Vagina (tissue), 2 donors: Measurements from ENCODE around the gene ATG9B. TPM values are rescaled to one million over a fixed set of nuclear protein-coding genes. Genes with fewer than 3 reads are reported as not detected.
A peak's percentile ranks its signal among the peaks of the same experiment; 100 is the strongest.

Experiments used
- DNase-seq, 2 donors: peaks; one replicate each; pipeline ENCODE4 v3.0.0-alpha.2; 2017; ENCODE audit errors: extremely low spot score in 2 of 2
- H3K27ac ChIP-seq: fragments of 200-600 bp; sonication (generic); one replicate; pipeline ENCODE4 v1.5.1; 2019
- H3K27me3 ChIP-seq: fragments of 200-600 bp; sonication (generic); one replicate; pipeline ENCODE4 v1.5.1; 2019
- H3K36me3 ChIP-seq, 2 donors: fragments of 200-600 bp; sonication (generic); one replicate each; pipeline ENCODE4 v1.5.1; 2017 to 2019
- H3K4me1 ChIP-seq: fragments of 200-600 bp; sonication (generic); one replicate; pipeline ENCODE4 v1.5.1; 2019
- H3K4me3 ChIP-seq, 2 donors: fragments of 200-600 bp; sonication (generic); 1 replicate in 1 of 2; 2 replicates in 1 of 2; pipeline ENCODE4 v1.5.1; 2016 to 2019
- H3K9me3 ChIP-seq: fragments of 200-600 bp; sonication (generic); one replicate; pipeline ENCODE4 v1.5.1; 2019
- POLR2A ChIP-seq, 2 donors: fragments of 450-650 bp; IDR thresholded peaks; one replicate each; pipeline ENCODE4 v1.6.1; 2017; ENCODE audit warnings: antibody characterized with exemption in 2 of 2, mild to moderate bottlenecking in 2 of 2, moderate library complexity in 2 of 2
- POLR2AphosphoS5 ChIP-seq, 2 donors: sonication (generic); formaldehyde crosslinking; IDR thresholded peaks; one replicate each; pipeline ENCODE4 v1.9.0; 2017; ENCODE audit warnings: antibody characterized with exemption in 2 of 2, mild to moderate bottlenecking in 2 of 2, low read depth in 1 of 2; ENCODE audit not compliant: insufficient read depth in 1 of 2
- intact Hi-C: fragments of 100-400 bp; cut with DNase I; formaldehyde crosslinking; loops from one replicate; pipeline ENCODE4 v1.15.1; 2023
- total RNA-seq: library from RNA; depleted of rRNA; stranded (reverse); fragments of >200 nt; gene quantifications from one replicate; pipeline ENCODE4 v1.2.3, GENCODE V29; 2016
- TF ChIP-seq, protein P1 (sequence below), 3 experiments: fragments of 450-650 bp in 2 of 3; fragments of 200-600 bp in 1 of 3; sonication (generic) in 1 of 3; IDR thresholded peaks; one replicate each; pipeline ENCODE4 v1.5.1; 2017 to 2019; ENCODE audit warnings: antibody characterized with exemption in 3 of 3, mild to moderate bottlenecking in 2 of 3, moderate library complexity in 2 of 3

The ATG9B gene
- total RNA-seq, 1 donor from 2014 or later: 34.1 TPM

DNA sequence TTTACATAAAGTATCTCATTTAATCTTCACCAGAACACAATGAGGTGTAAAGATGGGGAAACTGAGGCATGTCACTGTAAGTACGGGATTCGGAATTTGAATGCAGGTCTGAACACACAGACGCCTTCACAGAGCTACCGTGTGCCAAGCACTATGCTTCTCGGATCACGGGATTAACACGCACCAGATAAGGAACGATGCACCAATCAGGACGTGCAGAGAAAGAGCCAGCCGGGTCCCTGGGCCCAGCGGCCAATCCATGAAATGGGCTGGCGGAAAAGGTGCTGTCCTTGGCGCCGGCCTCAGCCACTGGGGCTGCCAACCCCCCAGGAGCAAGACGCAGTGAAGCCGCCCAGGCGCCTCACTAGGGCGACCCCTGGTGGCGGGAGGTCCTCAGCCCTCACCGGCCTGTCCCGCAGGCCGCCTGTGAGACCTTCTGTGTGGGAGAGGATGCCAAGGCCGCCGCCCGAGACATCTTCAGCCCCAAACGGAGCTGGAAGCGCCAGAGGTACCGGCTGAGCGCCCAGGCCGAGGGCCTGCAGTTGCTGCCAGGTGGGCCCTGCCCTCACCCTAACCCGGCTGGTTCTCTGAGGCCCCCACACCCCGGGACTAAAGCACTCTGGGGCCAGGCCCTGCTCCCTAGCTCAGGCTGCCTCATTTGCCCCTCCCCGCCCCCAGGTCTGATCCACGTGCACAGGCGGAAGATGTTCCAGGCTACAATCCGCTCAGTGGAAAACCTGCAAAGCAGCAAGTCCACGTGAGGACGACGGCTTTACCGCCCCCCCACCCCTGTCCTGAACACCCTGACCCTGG is 15.6 kb downstream of the ATG9B start:
- Histone ChIP-seq H3K4me1 (peaks cover 42% of the 10 kb centered on the region), H3K27me3 (no peaks in the 10 kb centered on the region), H3K9me3 (no peaks in the 10 kb centered on the region), H3K4me3 (no peak overlapping the region), H3K27ac (no peak overlapping the region), H3K36me3 (no peaks in the 10 kb centered on the region)
- TF ChIP-seq, protein P1, sequence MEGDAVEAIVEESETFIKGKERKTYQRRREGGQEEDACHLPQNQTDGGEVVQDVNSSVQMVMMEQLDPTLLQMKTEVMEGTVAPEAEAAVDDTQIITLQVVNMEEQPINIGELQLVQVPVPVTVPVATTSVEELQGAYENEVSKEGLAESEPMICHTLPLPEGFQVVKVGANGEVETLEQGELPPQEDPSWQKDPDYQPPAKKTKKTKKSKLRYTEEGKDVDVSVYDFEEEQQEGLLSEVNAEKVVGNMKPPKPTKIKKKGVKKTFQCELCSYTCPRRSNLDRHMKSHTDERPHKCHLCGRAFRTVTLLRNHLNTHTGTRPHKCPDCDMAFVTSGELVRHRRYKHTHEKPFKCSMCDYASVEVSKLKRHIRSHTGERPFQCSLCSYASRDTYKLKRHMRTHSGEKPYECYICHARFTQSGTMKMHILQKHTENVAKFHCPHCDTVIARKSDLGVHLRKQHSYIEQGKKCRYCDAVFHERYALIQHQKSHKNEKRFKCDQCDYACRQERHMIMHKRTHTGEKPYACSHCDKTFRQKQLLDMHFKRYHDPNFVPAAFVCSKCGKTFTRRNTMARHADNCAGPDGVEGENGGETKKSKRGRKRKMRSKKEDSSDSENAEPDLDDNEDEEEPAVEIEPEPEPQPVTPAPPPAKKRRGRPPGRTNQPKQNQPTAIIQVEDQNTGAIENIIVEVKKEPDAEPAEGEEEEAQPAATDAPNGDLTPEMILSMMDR (IDR thresholded peaks at IDR 0.05): peak; percentile 30 to 35 (median 32)
- TF ChIP-seq POLR2AphosphoS5 (IDR thresholded peaks at IDR 0.05; ENCODE audit: insufficient read depth in 1 of 2, low read depth in 1 of 2): peak in 1 of 2 donors; percentile 17
- no peak for TF ChIP-seq POLR2A (IDR thresholded peaks at IDR 0.05)
- no peak for DNase-seq
- intact Hi-C loops: no loop called here

DNA sequence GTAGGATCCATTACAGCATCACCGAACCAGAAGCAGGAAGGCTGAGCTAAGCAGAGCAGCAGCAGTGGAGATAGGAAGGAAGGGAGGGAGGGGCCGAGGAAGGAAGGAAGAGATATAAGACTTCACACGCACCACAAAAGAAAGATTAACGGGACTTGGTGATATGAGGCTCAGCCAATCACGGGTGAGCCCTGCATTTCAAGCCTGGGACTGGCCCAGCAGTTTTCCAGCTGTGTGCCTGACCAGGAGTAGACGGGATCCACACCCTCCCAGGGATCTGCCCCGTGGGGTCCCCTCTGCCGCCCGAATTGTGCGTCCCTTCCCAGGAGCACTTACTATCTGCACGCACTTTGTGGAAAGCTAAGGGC is 16.2 kb downstream of the ATG9B start:
- no peak overlapping the region for H3K27ac ChIP-seq
- H3K4me1 ChIP-seq: peaks cover 36% of the 10 kb centered on the region
- no peak overlapping the region for H3K4me3 ChIP-seq
- no peak for DNase-seq
- H3K9me3 ChIP-seq: no peaks in the 10 kb centered on the region
- no peak for TF ChIP-seq POLR2A (IDR thresholded peaks at IDR 0.05)
- TF ChIP-seq, protein P1 (IDR thresholded peaks at IDR 0.05): no peak
- no peak for TF ChIP-seq POLR2AphosphoS5 (IDR thresholded peaks at IDR 0.05; ENCODE audit: insufficient read depth in 1 of 2, low read depth in 1 of 2)
- H3K27me3 ChIP-seq: no peaks in the 10 kb centered on the region
- intact Hi-C loops: no loop called here
- no peaks in the 10 kb centered on the region for H3K36me3 ChIP-seq

DNA sequence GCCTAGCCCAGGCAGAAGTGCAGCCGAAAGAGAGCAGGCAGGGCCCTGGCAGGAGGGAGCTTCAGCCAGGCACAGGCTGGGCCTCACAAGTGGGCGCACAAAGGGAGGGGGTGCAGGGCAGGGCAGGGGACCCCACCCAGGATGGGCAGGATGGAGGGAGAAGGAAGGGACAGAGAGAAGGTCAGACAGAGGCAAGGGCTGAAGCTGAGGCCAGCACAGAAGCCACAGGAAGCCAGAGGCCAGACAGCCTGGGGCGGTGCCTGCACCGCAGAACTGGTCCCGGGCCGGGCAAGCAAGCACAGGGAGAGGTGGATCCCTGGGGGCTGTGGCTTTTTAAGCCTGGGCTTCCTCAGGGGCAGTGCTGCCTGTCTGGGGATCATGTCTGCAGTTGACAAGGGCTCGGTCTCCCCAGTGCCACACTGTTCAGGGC is 16.8 kb downstream of the ATG9B start:
- Histone ChIP-seq H3K4me1 (peaks cover 29% of the 10 kb centered on the region), H3K9me3 (no peaks in the 10 kb centered on the region), H3K4me3 (no peak overlapping the region), H3K27me3 (no peaks in the 10 kb centered on the region), H3K27ac (no peak overlapping the region), H3K36me3 (no peaks in the 10 kb centered on the region)
- no peak for DNase-seq
- intact Hi-C loops: no loop called here
- no peak for TF ChIP-seq POLR2A (IDR thresholded peaks at IDR 0.05)
- TF ChIP-seq, protein P1 (IDR thresholded peaks at IDR 0.05): no peak
- TF ChIP-seq POLR2AphosphoS5 (IDR thresholded peaks at IDR 0.05; ENCODE audit: insufficient read depth in 1 of 2, low read depth in 1 of 2): no peak

DNA sequence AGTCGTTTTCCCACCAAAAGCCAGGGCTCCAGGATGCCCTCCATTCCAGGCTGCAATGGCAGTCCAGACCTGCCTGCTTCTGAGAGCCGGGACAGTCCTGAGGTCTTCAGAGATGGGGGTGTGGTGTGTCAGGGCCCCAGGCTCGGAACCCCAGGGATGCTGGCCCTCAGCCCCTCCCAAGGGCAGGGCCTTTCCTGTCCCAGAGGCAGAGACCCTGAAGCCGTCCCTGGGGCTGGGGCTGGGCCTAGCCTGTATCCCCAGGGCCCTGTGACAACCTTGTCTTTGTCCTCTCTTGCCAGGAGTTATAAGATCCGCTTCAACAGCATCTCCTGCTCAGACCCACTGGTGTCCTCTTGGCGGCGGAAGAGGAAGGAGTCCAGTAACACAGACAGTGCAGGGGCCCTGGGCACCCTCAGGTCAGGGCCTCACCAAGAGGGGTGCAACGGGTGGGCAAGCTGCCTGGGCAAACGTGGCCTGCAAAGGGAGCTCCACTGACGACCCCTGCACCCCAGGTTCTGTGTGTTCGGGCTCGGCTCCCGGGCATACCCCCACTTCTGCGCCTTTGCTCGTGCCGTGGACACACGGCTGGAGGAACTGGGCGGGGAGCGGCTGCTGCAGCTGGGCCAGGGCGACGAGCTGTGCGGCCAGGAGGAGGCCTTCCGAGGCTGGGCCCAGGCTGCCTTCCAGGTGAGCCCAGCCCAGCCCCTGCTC is 17.5 kb downstream of the ATG9B start:
- peaks cover 27% of the 10 kb centered on the region for H3K4me1 ChIP-seq
- no peak overlapping the region for H3K4me3 ChIP-seq
- DNase-seq: no peak
- no peaks in the 10 kb centered on the region for H3K36me3 ChIP-seq
- intact Hi-C loops: no loop called here
- H3K9me3 ChIP-seq: no peaks in the 10 kb centered on the region
- no peak overlapping the region for H3K27ac ChIP-seq
- H3K27me3 ChIP-seq: no peaks in the 10 kb centered on the region
- TF ChIP-seq, protein P1 (IDR thresholded peaks at IDR 0.05): no peak
- TF ChIP-seq POLR2AphosphoS5 (IDR thresholded peaks at IDR 0.05; ENCODE audit: insufficient read depth in 1 of 2, low read depth in 1 of 2): no peak

DNA sequence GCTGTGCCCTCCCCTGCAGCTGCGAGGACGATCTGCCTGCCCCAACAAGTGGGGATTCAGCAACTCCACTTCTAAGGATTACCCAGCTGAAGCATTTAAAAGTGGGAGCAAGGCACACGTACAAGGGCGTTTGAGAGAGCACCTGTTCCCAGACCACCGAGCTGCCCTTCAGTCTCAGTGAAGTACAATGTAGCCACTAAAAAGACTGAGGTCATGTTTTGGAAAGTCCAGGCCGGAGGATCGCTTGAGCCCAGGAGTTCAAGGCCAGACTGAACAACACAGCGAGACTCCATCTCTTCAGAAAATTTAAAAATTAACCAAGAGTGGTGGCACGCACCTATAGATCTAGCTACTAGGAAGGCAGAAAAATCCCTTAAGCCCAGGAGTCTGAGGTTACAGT is 18.7 kb downstream of the ATG9B start:
- TF ChIP-seq POLR2AphosphoS5 (IDR thresholded peaks at IDR 0.05; ENCODE audit: insufficient read depth in 1 of 2, low read depth in 1 of 2) (no peak), POLR2A (IDR thresholded peaks at IDR 0.05) (no peak)
- TF ChIP-seq, protein P1 (IDR thresholded peaks at IDR 0.05): no peak
- Histone ChIP-seq H3K4me1 (peaks cover 25% of the 10 kb centered on the region), H3K4me3 (no peak overlapping the region), H3K27ac (no peak overlapping the region), H3K36me3 (no peaks in the 10 kb centered on the region), H3K9me3 (no peaks in the 10 kb centered on the region), H3K27me3 (no peaks in the 10 kb centered on the region)
- intact Hi-C loops: no loop called here
- no peak for DNase-seq
